ENCODE measurements around the gene AFF2.

DNA sequence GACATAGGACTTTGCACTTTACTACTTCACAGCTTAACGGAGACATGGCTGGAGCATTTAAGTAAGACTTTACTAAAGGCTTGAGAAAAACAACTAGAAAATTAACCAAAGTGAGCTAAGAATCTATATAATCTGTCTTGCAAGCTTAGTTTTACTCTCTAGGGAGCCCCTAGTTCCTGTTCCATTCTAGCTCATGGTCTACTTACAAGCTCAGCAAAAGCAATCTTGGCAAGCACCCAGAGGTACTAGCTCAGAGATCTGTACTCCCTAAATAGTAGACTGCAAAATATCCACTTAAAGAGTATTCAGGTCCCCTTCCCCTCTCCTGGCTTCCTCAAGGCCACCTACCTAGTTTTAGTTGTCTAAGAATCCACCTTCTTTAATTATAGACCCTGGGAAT lies 535.7 kb downstream of the AFF2 start:
- TF ChIP-seq CTCF (IDR thresholded peaks at IDR 0.05) = no peak
- no peak for TF ChIP-seq POLR2A (IDR thresholded peaks at IDR 0.05)
- no peak for TF ChIP-seq POLR2AphosphoS5 (IDR thresholded peaks at IDR 0.05; ENCODE audit: insufficient read depth in 1 of 2, low read depth in 1 of 2)
